ENCODE results near the gene HMCN2.

DNA sequence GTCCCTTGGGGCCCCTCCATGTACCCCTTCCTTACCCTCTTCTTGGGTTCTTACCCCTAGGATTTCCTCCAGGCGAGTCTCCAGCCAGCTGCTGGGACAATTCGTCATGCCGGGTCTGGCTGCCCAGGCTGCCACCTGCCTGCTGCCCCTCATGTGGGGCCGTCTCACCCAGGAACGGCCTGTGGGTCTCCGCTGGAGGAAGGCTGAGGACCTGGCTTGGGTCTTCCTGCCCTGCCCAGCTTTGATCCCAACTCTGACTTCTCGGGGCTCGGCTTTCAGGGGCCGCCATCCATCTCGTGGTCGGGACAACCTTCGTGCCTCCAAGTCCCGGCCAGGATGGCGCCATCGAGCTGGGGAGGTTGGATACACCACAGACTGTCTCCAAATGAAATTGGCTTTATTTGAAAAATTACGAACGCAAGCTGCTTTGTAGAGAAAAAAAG, 38.1 kb downstream of the HMCN2 start:
- TF ChIP-seq, protein P1, sequence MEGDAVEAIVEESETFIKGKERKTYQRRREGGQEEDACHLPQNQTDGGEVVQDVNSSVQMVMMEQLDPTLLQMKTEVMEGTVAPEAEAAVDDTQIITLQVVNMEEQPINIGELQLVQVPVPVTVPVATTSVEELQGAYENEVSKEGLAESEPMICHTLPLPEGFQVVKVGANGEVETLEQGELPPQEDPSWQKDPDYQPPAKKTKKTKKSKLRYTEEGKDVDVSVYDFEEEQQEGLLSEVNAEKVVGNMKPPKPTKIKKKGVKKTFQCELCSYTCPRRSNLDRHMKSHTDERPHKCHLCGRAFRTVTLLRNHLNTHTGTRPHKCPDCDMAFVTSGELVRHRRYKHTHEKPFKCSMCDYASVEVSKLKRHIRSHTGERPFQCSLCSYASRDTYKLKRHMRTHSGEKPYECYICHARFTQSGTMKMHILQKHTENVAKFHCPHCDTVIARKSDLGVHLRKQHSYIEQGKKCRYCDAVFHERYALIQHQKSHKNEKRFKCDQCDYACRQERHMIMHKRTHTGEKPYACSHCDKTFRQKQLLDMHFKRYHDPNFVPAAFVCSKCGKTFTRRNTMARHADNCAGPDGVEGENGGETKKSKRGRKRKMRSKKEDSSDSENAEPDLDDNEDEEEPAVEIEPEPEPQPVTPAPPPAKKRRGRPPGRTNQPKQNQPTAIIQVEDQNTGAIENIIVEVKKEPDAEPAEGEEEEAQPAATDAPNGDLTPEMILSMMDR (conservative IDR thresholded peaks at IDR 0.05): no peak
- no peak for TF ChIP-seq EZH2 (IDR thresholded peaks at IDR 0.05; ENCODE audit: low read depth)
